DND-41 (cell line): ENCODE measurements around the gene PRKAR2B.

ENCODE experiments used
- EZH2 ChIP-seq: IDR thresholded peaks from 3 replicates; pipeline ENCODE4 v1.6.1; 2012; ENCODE audit warnings: borderline replicate concordance, low read depth, mild to moderate bottlenecking, moderate library complexity, low read length, inconsistent platforms; ENCODE audit not compliant: severe bottlenecking
- TF ChIP-seq, protein P1 (sequence below): IDR thresholded peaks from 2 replicates; pipeline ENCODE4 v1.5.1; 2012; ENCODE audit warnings: borderline replicate concordance, low read length, moderate library complexity, mild to moderate bottlenecking; ENCODE audit not compliant: poor library complexity, severe bottlenecking; ENCODE audit errors: extremely low read depth

GRCh38 chr7:107203607-107204006, 159.1 kb downstream of the PRKAR2B start:
- TF ChIP-seq, protein P1, sequence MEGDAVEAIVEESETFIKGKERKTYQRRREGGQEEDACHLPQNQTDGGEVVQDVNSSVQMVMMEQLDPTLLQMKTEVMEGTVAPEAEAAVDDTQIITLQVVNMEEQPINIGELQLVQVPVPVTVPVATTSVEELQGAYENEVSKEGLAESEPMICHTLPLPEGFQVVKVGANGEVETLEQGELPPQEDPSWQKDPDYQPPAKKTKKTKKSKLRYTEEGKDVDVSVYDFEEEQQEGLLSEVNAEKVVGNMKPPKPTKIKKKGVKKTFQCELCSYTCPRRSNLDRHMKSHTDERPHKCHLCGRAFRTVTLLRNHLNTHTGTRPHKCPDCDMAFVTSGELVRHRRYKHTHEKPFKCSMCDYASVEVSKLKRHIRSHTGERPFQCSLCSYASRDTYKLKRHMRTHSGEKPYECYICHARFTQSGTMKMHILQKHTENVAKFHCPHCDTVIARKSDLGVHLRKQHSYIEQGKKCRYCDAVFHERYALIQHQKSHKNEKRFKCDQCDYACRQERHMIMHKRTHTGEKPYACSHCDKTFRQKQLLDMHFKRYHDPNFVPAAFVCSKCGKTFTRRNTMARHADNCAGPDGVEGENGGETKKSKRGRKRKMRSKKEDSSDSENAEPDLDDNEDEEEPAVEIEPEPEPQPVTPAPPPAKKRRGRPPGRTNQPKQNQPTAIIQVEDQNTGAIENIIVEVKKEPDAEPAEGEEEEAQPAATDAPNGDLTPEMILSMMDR: no peak
- no peak for TF ChIP-seq EZH2
